Muscle of leg (tissue), 11 donors: Measurements from ENCODE around the gene SGMS2. TPM values are rescaled to one million over a fixed set of nuclear protein-coding genes. Genes with fewer than 3 reads are reported as not detected.
A peak's percentile ranks its signal among the peaks of the same experiment; 100 is the strongest.

ENCODE experiments used
- DNase-seq: peaks from one replicate; pipeline ENCODE4 v3.0.0; 2013
- H3K27ac ChIP-seq: one replicate; pipeline ENCODE4 v1.5.1; 2013; ENCODE audit warnings: mild to moderate bottlenecking, low read length, control low read depth
- H3K27me3 ChIP-seq: one replicate; pipeline ENCODE4 v1.6.1; 2013; ENCODE audit warnings: low read length; ENCODE audit not compliant: control insufficient read depth, insufficient read depth
- H3K36me3 ChIP-seq: one replicate; pipeline ENCODE4 v1.6.1; 2013; ENCODE audit warnings: low read length; ENCODE audit not compliant: control insufficient read depth, insufficient read depth
- H3K4me1 ChIP-seq: one replicate; pipeline ENCODE4 v1.6.1; 2013; ENCODE audit warnings: low read length; ENCODE audit not compliant: control insufficient read depth, insufficient read depth
- H3K4me3 ChIP-seq: one replicate; pipeline ENCODE4 v1.5.1; 2013; ENCODE audit warnings: low read length, control low read depth
- H3K9me3 ChIP-seq: replicated peaks from 2 replicates; pipeline ENCODE4 v1.6.1; 2013; ENCODE audit warnings: low read depth, low read length; ENCODE audit not compliant: control insufficient read depth
- WGBS: methylation state at CpG from one replicate; pipeline ENCODE4 v1.1.5; 2013; ENCODE audit warnings: missing lambda C conversion rate; ENCODE audit not compliant: insufficient coverage; 5-methylcytosine and 5-hydroxymethylcytosine counted together
- polyA plus RNA-seq, 8 donors: library from polyadenylated mRNA; unstranded; fragments of 120-200 nt; gene quantifications; one replicate each; pipeline versions ENCODE4 v1.2.1 to v1.2.3, GENCODE V29; 2013; ENCODE audit warnings: inconsistent platforms in 1 of 8, low replicate concordance in 1 of 8; ENCODE audit not compliant: insufficient read length in 8 of 8, insufficient read depth in 1 of 8
- total RNA-seq: library from RNA; stranded (reverse); fragments of 120-200 nt; gene quantifications from one replicate; pipeline ENCODE4 v1.2.4, GENCODE V29; 2013

Gene SGMS2
- total and polyA plus RNA-seq, 9 donors, result 6.9 to 14.8 (median 8.8) TPM

DNA sequence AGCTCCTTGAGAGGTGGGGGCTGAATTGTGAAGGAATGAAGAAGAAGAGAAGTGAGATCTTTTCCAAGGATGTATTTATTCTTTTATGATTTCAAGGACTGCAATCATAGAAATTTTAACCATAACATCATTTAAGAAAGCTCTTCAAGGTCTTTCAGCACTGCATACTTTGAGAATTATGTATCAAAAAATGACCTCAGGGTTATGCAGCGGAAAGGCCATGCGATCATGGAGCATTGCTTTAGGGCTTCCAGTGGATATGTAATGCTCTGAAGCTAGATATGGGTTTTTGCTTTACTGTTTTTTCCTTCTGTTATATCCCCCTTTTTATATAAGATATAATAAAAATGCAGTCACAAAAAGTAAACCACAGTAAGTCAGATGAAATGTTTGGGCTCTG lies 38.7 kb downstream of the SGMS2 start:
- no peaks in the 10 kb centered on the region for H3K36me3 ChIP-seq
- H3K27me3 ChIP-seq, result no peaks in the 10 kb centered on the region
- no peak overlapping the region for H3K4me3 ChIP-seq
- no peaks in the 10 kb centered on the region for H3K9me3 ChIP-seq
- H3K27ac ChIP-seq, result no peak overlapping the region
- H3K4me1 ChIP-seq, result no peaks in the 10 kb centered on the region
- no peak for DNase-seq
- no CpG with 5 or more reads among the region's 2 CpGs for WGBS

DNA sequence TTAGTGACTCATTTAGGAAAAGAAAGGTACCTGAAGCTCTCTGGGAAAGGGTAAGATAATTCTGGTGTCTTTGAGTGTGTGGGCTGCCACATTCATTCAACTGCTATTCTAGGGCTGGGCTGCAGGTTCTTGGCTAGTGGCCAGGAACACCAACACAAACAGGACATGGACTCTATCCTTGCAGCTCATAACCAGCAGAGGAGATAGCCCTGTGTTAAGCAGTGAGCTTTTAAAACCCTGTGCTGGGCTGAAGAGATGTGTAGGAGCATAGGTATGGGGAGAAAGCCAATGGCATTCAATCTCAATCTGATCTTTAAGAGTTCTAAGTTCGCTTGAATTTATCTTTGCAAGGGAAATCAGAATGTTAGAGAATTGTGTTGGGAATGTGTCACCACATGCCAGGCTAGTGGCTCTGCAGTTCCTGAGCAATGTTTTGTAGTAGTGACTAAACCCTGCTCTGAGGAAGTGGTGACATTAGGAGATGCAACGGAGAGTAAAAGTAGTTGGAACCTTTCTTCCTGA lies 39.2 kb downstream of the SGMS2 start:
- Histone ChIP-seq H3K4me1 (no peaks in the 10 kb centered on the region), H3K9me3 (no peaks in the 10 kb centered on the region), H3K36me3 (no peaks in the 10 kb centered on the region), H3K27me3 (no peaks in the 10 kb centered on the region), H3K27ac (no peak overlapping the region), H3K4me3 (no peak overlapping the region)
- DNase-seq, result peak; percentile 25
- 100% methylated on average over 2 of the region's 2 CpGs for WGBS

DNA sequence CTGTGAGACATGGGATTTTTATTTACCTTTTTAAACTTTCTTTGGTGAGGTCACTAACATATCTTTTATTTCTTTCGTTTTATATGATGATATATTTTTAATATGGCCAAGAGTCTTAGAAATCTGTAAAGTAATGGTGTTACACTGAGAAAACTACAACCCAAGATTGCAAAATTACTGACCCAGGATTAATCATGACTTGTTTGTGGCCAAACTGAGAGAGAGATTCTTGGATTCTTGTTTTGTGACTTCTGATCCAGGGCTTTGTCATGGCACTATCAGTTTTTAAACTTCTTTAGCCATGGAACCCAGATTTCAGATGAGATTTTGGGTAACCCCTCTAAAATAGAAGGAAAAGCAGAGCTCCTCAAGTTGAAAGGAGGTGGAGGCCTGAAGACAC lies 42.0 kb downstream of the SGMS2 start:
- no peak for DNase-seq
- H3K27ac ChIP-seq, result no peak overlapping the region
- no peaks in the 10 kb centered on the region for H3K9me3 ChIP-seq
- H3K4me3 ChIP-seq, result no peak overlapping the region
- H3K4me1 ChIP-seq, result no peaks in the 10 kb centered on the region
- no peaks in the 10 kb centered on the region for H3K36me3 ChIP-seq
- WGBS, result no CpG with 5 or more reads among the region's 1 CpG
- no peaks in the 10 kb centered on the region for H3K27me3 ChIP-seq

DNA sequence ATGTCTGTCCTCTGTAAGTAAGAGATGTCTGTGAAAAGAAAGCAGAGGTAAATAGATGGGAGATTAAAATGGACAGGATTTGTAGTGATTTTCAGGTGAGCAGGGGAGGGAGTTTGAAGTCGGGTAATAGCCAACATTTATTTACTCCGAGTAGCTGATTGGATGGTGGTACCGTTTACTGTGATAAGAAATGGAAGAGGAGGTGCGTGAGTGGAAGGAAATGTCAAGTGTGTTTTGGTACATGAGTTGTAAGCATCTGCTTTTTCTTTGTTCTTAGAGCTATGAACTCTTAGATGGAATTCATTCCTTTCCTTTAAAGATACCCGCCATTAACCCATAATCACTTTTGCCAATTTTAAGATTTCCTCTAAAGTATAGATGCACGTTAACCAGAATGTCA lies 45.5 kb downstream of the SGMS2 start:
- Histone ChIP-seq H3K27ac (no peak overlapping the region), H3K9me3 (no peaks in the 10 kb centered on the region), H3K4me3 (no peak overlapping the region), H3K36me3 (no peaks in the 10 kb centered on the region), H3K27me3 (no peaks in the 10 kb centered on the region), H3K4me1 (no peaks in the 10 kb centered on the region)
- WGBS, result 88% methylated on average over 3 of the region's 6 CpGs
- no peak for DNase-seq

DNA sequence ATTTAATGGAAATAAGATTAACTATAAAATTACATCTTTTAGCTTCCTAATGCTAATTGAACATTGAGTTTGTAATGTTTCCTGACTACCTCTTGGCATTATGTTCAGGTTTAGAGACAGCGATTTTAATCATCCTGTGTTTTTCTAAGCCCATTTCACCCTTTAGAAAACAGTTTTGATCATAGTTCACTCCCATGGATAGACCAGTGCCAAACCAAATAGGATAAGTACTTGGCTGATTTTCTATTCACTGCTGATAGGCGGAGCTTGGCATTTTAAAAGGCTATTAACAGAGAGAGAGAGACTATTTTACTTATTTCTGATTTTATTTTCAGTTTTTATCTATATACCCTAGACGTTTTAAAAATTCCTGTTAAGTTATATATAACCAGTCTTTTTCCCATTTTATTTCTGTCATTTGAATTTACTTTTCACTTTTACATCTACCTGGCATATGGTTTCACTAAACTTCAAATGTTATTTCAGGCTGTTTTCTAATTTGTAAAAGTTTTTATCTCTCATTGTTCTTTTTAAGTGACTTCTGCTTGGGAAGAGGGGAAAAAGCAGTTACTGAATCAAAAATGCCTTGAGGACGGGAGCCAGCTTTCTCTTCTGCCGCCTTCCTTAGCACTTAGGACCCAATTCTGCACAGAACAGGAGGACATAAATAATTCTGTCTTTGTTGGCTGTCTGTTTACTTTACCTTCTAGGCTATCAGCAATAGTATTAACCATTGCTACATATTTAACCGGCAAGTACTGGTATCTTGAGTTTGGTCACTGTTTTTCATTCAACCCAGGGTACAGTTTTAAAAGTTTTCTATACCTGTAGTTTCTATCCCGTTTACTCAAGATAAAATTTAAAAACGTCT lies 46.4 kb downstream of the SGMS2 start:
- Histone ChIP-seq H3K9me3 (no peaks in the 10 kb centered on the region), H3K27me3 (no peaks in the 10 kb centered on the region), H3K36me3 (no peaks in the 10 kb centered on the region), H3K27ac (no peak overlapping the region), H3K4me3 (no peak overlapping the region), H3K4me1 (no peaks in the 10 kb centered on the region)
- DNase-seq, result peak; percentile 25
- no CpG with 5 or more reads among the region's 8 CpGs for WGBS

DNA sequence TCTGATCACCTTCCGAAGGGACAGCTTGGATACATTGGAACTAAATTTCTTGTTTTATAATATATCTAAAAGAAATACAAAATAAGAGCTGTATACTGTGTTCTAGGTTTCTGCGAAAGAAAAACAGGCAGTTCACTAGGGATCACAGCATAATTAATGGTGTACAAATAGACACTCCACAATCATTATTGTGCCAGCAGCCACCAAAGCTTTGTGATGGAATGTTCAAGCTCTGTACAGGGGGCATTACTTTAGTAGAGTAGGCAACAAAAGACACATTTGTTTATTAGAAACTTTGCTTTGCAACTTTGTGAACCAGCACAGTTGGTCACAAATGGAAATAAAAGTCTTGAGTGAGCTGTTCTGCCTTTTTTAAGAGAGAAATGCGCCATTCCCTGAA lies 49.3 kb downstream of the SGMS2 start:
- Histone ChIP-seq H3K9me3 (no peaks in the 10 kb centered on the region), H3K4me3 (no peak overlapping the region), H3K27me3 (no peaks in the 10 kb centered on the region), H3K36me3 (no peaks in the 10 kb centered on the region), H3K27ac (no peak overlapping the region), H3K4me1 (no peaks in the 10 kb centered on the region)
- no CpG with 5 or more reads among the region's 3 CpGs for WGBS
- DNase-seq, result no peak

DNA sequence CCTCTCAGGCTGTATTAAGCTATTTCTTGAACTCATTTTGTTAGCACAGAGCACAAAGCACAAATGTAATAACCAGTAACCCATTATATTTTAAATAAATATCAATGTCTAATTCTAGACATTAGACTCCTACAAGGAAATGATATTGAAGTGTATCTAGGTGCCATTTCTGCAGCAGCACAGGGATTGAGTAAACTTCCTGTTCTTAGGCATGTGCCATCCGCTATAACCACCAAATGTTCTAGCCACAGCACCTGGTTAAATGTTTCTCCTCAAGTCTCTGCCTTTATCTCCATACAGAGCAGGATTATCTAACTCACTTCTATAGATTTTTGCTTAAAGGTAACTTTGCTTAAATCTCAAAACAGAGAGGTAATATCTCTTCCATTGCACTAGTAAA lies 51.4 kb downstream of the SGMS2 start:
- no peak overlapping the region for H3K4me3 ChIP-seq
- no peak overlapping the region for H3K27ac ChIP-seq
- no CpG with 5 or more reads among the region's 1 CpG for WGBS
- DNase-seq, result no peak
- H3K36me3 ChIP-seq, result no peaks in the 10 kb centered on the region
- H3K4me1 ChIP-seq, result no peaks in the 10 kb centered on the region
- H3K27me3 ChIP-seq, result no peaks in the 10 kb centered on the region
- no peaks in the 10 kb centered on the region for H3K9me3 ChIP-seq

DNA sequence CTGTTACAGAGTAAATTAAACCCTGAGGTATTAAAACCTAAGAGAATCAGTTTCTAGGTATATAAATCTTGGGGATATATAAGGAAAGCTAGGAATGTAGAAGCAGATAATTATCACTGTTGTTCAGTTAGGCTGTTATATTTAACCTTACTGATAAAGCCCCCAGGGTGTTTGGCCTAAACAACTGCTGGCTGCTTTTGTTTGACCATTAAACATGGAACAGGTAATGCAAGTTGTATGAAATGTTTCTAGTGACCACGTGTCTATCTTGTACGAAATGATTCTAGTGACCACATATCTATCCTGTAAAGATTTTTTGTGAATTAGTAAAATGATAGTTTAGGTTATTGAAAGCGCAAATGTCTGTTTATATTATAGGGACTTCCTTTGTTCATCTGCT lies 52.6 kb downstream of the SGMS2 start:
- Histone ChIP-seq H3K4me3 (no peak overlapping the region), H3K4me1 (no peaks in the 10 kb centered on the region), H3K27ac (no peak overlapping the region), H3K9me3 (no peaks in the 10 kb centered on the region), H3K36me3 (no peaks in the 10 kb centered on the region), H3K27me3 (no peaks in the 10 kb centered on the region)
- WGBS, result no CpG with 5 or more reads among the region's 3 CpGs
- DNase-seq, result no peak

DNA sequence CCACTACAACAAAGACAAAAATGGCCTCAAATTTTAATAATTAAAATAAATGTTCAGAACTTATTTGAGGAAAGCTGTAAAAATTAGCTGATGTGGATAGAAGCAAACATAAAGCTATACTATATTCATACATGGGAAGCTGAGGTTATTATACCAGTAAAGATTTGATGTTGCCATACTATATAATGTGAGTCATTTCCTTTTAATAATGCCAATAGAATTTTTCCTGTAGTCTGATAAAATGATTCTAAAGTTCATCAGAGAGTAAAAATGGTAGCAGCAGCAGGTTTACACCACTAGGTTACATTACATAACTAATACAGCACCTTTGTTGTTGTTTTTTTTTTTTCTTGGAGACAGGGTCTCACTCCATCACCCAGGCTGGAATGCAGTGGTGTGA lies 61.1 kb downstream of the SGMS2 start:
- H3K27ac ChIP-seq, result no peak overlapping the region
- H3K9me3 ChIP-seq, result peaks cover 15% of the 10 kb centered on the region
- no peaks in the 10 kb centered on the region for H3K36me3 ChIP-seq
- H3K27me3 ChIP-seq, result no peaks in the 10 kb centered on the region
- no peak overlapping the region for H3K4me3 ChIP-seq
- no peaks in the 10 kb centered on the region for H3K4me1 ChIP-seq
- no peak for DNase-seq

DNA sequence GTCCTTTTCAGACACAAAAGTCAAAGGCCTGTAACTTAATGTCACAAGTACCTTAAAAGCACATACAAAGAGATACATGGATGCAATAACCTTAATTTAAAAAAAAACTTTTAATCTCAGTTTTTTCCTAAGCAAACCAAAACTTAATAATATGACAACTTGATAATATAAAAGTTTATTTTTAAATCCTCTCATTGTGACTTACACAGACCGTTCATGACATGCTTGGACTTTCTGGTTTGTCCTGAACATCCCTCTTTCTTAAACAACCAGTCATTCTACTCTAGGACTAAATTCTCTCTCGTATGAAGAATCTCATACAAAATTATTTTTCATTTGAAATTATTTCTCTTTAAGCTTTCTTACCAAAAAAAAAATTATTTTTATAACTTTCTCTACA lies 63.5 kb downstream of the SGMS2 start:
- no peak overlapping the region for H3K4me3 ChIP-seq
- H3K27me3 ChIP-seq, result no peaks in the 10 kb centered on the region
- H3K4me1 ChIP-seq, result no peaks in the 10 kb centered on the region
- DNase-seq, result no peak
- no peaks in the 10 kb centered on the region for H3K36me3 ChIP-seq
- H3K9me3 ChIP-seq, result peaks cover 15% of the 10 kb centered on the region
- H3K27ac ChIP-seq, result no peak overlapping the region
- WGBS, result no CpG with 5 or more reads among the region's 2 CpGs
